ENCODE measurements around the gene INTS2.
"Not testable (repeated sequence)": the region's sequence is repeated elsewhere in the genome, so short reads cannot be mapped to it uniquely, and the experiment has no call there.

Gene INTS2

DNA sequence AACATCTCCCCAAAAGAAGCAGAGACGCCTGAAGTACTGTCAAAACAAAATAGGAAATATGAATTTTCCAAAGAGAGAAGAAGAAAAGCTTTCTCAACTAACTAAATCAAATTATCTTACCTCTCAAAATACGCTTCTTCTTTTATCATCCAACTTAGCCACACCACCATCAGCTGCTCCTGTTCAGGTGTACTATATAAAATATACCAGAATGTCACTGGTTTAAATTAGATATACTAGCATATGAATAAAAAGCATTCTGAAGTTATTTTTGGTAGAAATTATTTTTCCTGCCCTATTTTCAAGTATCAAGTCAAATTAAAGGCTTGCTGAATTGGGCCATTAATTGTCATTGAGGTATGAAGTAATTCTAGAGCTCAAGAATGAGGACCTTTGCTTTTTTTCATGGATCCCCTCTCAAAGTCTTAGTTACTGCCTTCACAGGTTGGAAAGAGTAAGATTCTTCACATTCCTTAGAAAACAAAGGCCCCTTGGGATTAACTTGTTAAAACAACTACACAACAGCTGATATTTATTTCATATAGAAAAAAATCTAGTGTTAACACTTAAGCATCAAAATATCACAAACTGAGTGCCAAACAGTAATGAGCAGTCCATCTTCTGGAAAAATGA, 30.1 kb downstream of the INTS2 start:
- no peak for DNase-seq (ENCODE audit: low read depth)

DNA sequence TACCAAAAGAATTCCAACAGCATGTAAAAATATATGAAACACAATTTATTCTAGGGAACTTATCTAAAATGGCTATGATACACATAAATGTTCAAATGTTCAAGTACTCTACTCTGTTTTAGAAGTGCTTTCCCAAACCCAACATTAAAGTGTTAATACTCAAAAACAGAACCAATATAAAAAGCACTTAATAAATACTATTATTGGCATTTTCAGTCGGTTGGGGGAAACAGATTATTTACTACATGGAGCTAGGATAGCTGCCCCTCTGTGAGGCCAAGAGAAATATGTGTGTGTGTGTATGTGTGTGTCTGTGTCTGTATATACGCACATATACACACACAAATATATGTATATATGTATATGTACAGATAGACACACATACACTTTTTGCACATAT, 32.4 kb downstream of the INTS2 start:
- DNase-seq (ENCODE audit: low read depth), result no peak

GRCh38 chr17:61894310-61894709, 33.5 kb downstream of the INTS2 start:
- not testable (repeated sequence) for DNase-seq (ENCODE audit: low read depth)

DNA sequence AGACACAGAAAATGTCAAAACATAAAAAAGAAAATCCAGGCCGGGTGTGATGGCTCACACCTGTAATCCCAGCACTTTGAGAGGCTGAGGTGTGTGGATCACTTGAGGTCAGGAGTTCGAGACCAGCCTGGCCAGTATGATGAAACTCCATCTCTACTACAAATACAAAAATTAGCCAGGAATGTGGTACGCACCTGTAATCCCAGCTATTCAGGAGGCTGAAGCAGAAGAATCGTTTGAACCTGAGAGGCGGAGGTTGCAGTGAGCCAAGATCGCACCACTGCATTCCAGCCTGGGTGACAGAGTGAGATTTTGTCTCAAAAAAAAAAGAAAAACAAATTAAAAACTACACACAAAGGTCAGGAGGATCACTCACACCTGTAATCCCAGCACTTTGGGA, 40.0 kb downstream of the INTS2 start:
- not testable (repeated sequence) for DNase-seq (ENCODE audit: low read depth)

DNA sequence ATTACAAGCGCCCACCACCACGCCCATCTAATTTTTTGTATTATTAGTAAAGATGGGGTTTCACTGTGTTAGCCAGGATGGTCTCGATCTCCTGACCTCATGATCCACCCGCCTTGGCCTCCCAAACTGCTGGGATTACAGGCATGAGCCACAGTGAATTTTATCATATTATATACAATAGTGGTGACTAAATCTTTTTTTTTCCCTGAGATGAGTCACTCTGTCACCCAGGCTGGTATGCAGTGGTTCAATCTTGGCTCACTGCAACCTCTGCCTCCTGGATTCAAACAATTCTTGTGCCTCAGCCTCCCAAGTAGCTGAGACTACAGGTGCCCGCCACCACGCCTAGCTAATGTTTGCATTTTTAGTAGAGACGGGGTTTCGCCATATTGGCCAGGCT, 41.9 kb downstream of the INTS2 start:
- not testable (repeated sequence) for DNase-seq (ENCODE audit: low read depth)

DNA sequence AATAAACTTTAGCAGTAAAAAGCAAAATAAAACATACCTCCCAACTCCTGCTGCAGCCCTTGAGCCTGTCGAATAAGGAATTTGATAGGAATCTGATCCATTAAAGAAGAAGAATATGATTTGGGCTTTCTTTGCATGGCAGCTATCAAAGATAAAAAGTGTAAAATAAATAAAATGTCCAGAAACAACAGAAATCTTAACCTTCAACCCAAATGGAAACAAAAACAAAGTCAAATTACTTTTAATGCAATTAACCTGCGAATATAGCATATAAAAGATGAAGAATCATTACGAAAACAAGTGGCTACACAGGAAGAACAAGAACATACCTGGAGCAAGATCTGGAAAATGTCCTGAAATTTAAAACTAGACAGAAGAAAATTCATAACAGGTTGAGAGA, 42.9 kb downstream of the INTS2 start:
- DNase-seq (ENCODE audit: low read depth), result no peak

- no peak for DNase-seq (ENCODE audit: low read depth)
Measured at GRCh38 chr17:61880589-61881102, 47.1 kb downstream of the INTS2 start.

GRCh38 chr17:61878984-61879612, 48.7 kb downstream of the INTS2 start:
- no peak for DNase-seq (ENCODE audit: low read depth)

- DNase-seq (ENCODE audit: low read depth), result no peak
Measured at GRCh38 chr17:61878520-61878919, 49.3 kb downstream of the INTS2 start.

DNA sequence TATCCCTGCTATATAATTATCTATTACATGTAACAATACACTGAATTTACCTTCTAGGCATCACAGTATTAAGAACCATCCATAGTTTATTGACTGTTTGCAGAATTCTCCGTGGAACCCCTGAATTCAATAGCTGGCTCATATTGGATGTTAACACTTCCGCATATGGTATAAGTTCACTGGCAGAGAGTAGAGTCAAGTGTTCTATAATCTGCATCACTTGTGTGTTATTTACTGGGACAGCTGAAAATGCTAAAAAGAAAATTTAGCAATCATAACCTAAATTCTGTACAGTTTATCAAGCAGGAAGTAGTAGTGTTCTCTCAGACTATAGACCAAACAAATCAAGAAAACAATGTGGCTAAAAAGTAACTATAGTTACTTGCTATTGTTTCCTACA, 49.9 kb downstream of the INTS2 start:
- no peak for DNase-seq (ENCODE audit: low read depth)

DNA sequence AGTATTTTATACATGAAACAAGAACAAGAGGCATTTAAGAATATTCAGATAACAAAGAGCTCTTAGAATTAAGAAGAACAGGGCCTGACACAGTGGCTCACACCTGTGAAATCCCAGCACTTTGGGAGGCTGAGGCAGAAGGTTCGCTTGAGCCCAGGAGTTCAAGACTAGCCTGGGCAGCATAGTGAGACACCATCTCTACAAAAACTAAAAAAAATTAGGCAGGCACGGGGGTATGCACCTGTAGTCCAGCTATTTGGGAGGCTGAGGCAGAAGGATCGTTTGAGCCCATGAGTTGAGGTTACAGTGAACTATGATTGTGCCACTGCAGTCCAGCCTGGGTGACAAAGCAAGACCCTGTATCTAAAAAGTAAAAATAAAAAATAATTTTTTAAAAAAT, 52.0 kb downstream of the INTS2 start:
- DNase-seq (ENCODE audit: low read depth), result no peak

DNA sequence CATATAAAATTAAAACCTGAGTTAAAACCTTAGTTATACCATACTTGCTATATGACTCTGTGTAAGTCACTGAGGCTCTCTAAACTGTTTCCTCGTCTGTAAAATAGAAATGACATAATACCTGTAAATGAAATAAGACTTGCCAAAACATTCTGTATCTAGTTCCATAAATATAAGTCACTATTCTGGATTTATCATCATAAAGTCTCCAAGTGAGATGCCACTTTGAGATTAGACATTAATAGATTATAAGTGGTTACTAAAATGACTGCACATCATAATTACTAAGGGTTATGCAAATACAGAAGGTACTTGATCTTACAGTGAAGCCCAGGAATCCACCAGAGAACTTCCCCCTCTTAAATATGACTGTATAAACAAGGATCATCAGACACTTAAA, 52.5 kb downstream of the INTS2 start:
- DNase-seq (ENCODE audit: low read depth), result no peak

GRCh38 chr17:61874075-61874474, 53.7 kb downstream of the INTS2 start:
- no peak for DNase-seq (ENCODE audit: low read depth)

GRCh38 chr17:61872099-61872498, 55.7 kb downstream of the INTS2 start:
- no peak for DNase-seq (ENCODE audit: low read depth)

DNA sequence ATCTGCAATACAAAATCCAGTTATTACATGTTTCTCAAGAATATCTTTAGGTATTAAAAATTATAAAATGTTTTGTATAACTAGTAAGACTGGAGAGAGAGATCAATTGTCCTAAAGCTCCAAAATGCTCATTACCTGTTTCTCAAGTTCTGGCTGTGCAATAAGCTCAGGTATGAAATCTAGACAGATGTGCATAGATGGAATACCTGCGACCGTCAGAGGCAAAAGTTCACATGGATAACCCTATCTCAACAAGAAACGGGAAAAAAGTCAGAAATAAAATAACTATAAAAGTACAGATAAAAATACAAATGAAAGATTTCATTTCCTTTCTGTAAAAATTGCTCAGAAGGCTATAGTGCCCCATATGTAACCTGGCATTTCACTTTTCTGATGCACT, 58.6 kb downstream of the INTS2 start:
- no peak for DNase-seq (ENCODE audit: low read depth)

DNA sequence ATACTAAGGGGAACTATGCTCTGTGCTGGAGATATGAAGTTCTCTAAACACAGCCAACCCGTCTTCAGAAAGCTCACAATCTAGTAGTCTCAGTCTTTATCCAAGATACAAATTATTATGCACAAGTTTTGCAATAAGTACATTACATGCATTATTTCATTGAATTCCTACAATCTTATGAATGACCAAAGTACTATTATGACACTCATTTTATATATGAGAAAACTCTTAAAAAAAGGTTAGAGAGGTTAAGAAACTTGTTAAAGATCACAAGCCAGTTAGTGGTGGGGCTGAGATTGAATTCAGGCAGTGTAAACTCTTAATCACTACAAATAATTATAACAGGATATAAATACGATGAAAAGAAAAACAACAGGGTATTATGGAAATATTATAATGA, 59.7 kb downstream of the INTS2 start:
- no peak for DNase-seq (ENCODE audit: low read depth)

GRCh38 chr17:61867033-61867432, 60.7 kb downstream of the INTS2 start:
- DNase-seq (ENCODE audit: low read depth), result no peak

GRCh38 chr17:61863801-61864126, 64.0 kb downstream of the INTS2 start:
- DNase-seq (ENCODE audit: low read depth), result no peak

DNA sequence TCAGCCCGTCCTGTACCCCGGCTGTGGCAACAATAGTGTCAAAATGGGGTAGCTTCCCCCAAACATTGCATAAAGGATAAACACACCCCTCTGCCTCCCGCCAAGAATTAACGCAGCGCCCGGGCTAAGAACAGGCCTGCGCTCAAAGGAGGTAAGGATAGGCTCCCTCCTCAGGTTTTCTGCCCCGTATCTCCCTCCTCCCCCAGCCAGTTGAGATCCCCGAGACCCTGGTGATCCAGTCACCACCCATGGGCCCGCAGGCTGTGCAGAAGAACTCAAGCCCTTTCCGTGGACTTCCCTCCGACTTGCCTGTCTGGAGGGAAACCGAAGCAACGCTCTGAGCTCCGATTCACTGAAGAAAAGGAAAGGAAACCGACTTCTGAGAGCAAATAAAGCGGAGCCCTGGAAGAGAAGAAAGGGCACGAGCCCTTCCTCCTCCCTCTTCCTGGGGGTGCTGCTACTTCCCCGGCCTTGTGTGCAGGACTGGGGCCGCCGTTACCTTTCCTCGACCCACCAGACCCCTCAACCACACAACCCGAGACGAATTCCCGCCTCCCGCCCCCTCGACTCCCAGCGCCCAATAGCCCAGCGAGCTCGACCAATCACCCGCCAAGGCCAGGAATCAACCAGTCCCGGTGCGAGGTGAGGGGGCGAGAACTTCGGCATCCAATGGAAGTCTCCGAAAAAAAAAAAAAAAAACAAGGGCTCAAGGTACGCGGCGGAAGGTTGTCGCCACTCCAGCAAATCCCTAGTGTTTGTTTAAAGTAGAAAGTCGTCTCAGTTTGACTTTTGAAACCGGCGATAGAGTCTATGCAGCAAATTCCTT, 64.6 kb downstream of the INTS2 start, which contains the start of gene BRIP1:
Gene BRIP1 (minus strand): TSS at position 554 of the 826 bp plus-strand sequence. CDS start 1,989 bp downstream, outside the sequence.
- DNase-seq (ENCODE audit: low read depth), result peak; percentile 73

GRCh38 chr17:61862105-61862574, 65.6 kb downstream of the INTS2 start:
- no peak for DNase-seq (ENCODE audit: low read depth)

DNA sequence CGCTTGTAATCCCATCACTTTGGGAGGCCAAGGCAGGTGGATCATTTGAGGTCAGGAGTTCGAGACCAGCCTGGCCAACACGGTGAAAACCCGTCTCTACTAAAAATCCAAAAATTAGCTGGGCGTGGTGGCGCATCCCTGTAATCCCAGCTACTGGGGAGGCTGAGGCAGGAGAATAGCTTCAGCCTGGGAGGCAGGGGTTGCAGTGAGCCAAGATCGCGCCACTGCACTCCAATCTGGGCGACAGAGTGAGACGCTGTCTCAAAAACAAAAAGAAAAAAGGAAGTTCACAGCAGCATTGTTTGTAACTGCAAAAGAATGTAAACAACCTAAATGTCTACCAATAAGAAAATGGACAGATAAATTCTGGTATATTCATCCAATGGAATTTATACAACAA, 67.4 kb downstream of the INTS2 start:
- DNase-seq (ENCODE audit: low read depth), result not testable (repeated sequence)

DNA sequence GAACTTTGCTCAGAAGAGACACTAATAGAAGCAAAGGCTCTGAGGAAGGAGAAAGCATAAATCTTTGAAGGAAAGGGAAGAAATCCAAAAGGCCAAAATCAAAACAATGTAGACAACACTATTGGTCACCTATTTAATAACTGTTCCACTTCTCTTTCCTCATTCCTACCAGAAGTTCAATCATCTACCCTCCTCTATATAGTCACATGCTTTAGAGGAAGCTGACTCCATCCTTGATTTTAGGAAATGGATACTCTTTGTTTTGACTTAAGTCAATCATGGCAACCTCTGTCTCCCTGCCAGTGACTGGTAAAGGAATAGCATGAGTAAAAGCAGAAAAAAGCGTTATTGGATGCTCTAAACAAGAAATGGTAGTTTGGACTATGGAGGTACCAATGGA, 71.7 kb downstream of the INTS2 start:
- no peak for DNase-seq (ENCODE audit: low read depth)

DNA sequence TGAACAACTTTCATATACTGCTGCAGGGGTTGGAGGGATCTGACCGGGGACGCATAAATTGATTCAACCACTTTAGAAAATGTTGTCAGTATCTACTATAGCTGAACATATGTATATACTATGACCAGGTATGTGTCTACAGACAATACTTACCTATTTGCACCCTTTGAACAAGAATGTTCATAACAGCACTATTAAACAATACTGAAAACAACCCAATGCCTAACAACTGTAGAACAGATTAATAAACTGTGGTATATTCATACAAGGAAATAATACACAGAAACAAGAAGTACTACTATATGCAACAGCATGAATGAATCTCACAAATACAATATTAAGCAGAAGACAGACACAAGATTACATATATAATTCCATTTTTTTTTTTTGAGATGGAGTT, 74.9 kb downstream of the INTS2 start:
- DNase-seq (ENCODE audit: low read depth), result no peak

All from stimulated activated CD8-positive, alpha-beta memory T cell treated with anti-CD3 and anti-CD28 coated beads, Interleukin-12 subunit alpha, Interleukin-12 subunit beta, amount 100 ng/mL, for 4 hours (primary cell).